Prostate gland (tissue), 2 donors: Measurements from ENCODE around the gene SNAI3. TPM values are rescaled to one million over a fixed set of nuclear protein-coding genes. Genes with fewer than 3 reads are reported as not detected.

Source experiments
- DNase-seq: peaks from one replicate; pipeline ENCODE4 v3.0.0-alpha.2; 2019; ENCODE audit warnings: low spot score
- H3K27ac ChIP-seq, 2 donors: fragments of 200-600 bp; sonication (generic); 2 replicates each; pipeline ENCODE4 v1.5.1; 2017 to 2019
- H3K27me3 ChIP-seq: fragments of 200-600 bp; sonication (generic); replicated peaks from 2 replicates; pipeline ENCODE4 v1.5.1; 2019; ENCODE audit not compliant: insufficient read depth
- H3K36me3 ChIP-seq, 2 donors: fragments of 200-600 bp; sonication (generic); 1 replicate in 1 of 2; 2 replicates in 1 of 2; pipeline versions ENCODE4 v1.5.1 to v1.8.1; 2017 to 2019
- H3K4me1 ChIP-seq: fragments of 200-600 bp; sonication (generic); replicated peaks from 2 replicates; pipeline ENCODE4 v1.5.1; 2019
- H3K4me3 ChIP-seq, 2 donors: fragments of 200-600 bp; sonication (generic); 2 replicates each; pipeline ENCODE4 v1.5.1; 2017 to 2019
- H3K9me3 ChIP-seq: fragments of 200-600 bp; sonication (generic); 2 replicates; pipeline ENCODE4 v1.5.1; 2017
- POLR2A ChIP-seq: fragments of 450-650 bp; IDR thresholded peaks from one replicate; pipeline ENCODE4 v1.6.1; 2016; ENCODE audit warnings: antibody characterized with exemption, mild to moderate bottlenecking
- POLR2AphosphoS5 ChIP-seq: sonication (generic); formaldehyde crosslinking; IDR thresholded peaks from one replicate; pipeline ENCODE4 v1.6.1; 2017; ENCODE audit warnings: antibody characterized with exemption
- WGBS: methylation state at CpG from one replicate; pipeline ENCODE4 v1.1.5; 2018; 5-methylcytosine and 5-hydroxymethylcytosine counted together
- intact Hi-C: fragments of 100-400 bp; cut with DNase I; formaldehyde crosslinking; loops from one replicate; pipeline ENCODE4 v1.14.2; 2022
- total RNA-seq, 2 donors: library from RNA; depleted of rRNA; stranded (reverse); fragments of >200 nt; gene quantifications; one replicate each; pipeline ENCODE4 v1.1.0, GENCODE V29; 2016
- TF ChIP-seq, protein P1 (sequence below), 4 experiments: fragments of 200-600 bp in 2 of 4; fragments of 450-650 bp in 2 of 4; sonication (generic) in 2 of 4; IDR thresholded peaks; 1 replicate in 3 of 4; 2 replicates in 1 of 4; pipeline ENCODE4 v1.5.1; 2016 to 2019; ENCODE audit warnings: antibody characterized with exemption in 4 of 4, mild to moderate bottlenecking in 2 of 4, moderate library complexity in 2 of 4

The SNAI3 gene
- total RNA-seq, 2 donors from 2014 or later: 0.46 to 2.8 TPM

DNA sequence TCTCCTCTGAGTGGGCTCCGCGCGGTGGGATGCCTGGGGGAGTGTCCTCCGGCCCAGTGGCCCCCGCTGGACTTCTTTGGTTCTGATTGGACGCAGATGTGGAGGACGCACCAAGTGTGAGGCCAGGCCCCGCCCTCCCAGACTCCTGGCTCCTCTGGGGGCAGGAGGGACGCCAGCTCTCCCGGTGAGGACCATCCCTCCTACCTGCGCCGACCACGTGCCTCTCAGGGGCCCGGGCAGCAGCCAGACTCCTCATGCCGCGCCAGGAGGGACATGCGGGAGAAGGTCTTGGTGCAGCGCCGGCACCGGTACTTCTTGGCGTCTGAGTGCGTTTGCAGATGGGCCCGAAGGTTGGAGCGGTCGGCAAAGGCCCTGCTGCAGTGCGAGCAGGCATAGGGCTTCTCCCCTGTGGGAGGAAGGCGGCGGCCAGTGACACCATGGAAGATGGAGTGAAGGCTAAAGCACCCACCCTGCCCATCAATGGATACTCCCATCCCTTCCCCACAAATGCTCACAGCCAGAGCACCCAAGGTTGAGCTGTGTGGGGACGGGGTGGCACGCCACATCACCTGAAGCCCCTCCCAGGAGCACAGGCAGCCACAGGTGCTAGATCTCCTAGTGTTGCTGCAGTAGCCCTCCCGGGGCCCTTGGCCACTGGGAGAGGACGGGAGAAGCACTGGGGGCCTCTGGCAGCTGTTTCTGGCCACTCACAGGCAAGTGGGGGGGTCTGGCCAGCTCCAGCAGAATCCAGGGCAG lies 7.9 kb downstream of the SNAI3 start:
- DNase-seq: no peak
- intact Hi-C loops: no loop called here
- Histone ChIP-seq H3K27ac (no peak overlapping the region), H3K27me3 (no peaks in the 10 kb centered on the region), H3K4me1 (no peaks in the 10 kb centered on the region), H3K4me3 (no peak overlapping the region), H3K36me3 (no peaks in the 10 kb centered on the region), H3K9me3 (no peaks in the 10 kb centered on the region)
- no peak for TF ChIP-seq POLR2A
- TF ChIP-seq, protein P1, sequence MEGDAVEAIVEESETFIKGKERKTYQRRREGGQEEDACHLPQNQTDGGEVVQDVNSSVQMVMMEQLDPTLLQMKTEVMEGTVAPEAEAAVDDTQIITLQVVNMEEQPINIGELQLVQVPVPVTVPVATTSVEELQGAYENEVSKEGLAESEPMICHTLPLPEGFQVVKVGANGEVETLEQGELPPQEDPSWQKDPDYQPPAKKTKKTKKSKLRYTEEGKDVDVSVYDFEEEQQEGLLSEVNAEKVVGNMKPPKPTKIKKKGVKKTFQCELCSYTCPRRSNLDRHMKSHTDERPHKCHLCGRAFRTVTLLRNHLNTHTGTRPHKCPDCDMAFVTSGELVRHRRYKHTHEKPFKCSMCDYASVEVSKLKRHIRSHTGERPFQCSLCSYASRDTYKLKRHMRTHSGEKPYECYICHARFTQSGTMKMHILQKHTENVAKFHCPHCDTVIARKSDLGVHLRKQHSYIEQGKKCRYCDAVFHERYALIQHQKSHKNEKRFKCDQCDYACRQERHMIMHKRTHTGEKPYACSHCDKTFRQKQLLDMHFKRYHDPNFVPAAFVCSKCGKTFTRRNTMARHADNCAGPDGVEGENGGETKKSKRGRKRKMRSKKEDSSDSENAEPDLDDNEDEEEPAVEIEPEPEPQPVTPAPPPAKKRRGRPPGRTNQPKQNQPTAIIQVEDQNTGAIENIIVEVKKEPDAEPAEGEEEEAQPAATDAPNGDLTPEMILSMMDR (IDR thresholded peaks at IDR 0.05): no peak
- no peak for TF ChIP-seq POLR2AphosphoS5
- WGBS: 47% methylated on average over 32 of the region's 32 CpGs

DNA sequence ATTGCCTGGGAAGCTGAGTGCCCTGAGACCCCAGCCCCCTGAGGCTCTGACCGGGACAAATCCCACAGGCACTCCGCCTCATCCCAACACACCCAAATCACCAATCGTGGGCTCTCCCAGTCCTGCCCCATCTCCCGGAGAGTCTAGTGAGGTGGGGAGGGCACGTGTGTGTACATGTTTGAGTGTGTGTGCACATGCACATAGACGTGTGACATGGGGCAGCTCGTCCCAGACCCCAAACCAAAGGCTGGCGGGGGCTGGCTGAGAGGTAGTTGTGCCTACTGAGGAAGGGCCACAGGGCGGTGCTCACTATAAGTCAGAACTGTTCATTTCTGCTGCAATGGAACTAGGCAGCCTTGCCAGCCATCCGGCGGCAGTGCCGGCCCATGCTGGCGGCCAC lies 8.6 kb downstream of the SNAI3 start:
- no peaks in the 10 kb centered on the region for H3K27me3 ChIP-seq
- intact Hi-C loops: no loop called here
- no peak for DNase-seq

DNA sequence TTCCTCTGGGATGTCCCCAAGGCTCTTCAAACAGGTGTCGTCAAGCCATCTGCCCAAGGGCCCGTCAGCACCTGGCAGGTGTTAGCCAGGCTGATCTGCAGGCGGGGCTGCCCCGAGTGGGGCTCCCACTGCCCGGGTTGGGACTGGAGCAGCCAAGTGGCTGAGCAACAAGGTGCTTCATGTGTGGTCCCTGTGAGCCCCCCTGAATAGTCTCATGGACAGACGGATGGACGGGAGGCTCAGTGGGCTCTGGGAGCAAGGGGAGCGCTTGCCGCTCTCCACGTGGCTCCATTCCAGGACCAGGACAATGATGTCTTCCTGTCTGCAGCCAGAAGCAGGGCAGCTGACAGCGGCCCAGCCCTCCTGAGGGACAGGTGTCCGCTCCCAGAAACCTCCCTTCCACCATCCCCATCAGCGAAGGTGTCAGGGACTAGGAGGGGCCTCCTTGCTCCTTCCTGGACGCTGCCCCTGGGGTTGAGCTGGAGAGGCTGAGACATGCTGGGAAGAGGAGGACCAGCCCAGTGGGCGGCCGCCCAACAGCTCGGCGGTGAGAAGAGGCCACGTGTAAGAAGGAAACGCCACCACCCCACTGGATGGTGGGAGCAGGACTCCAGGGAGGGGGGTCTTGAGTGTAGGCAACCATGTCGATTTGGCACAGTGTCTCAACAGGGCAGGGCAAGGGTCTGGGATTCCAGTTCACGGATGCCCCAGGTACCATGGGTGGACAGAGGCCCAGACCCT lies 9.6 kb downstream of the SNAI3 start:
- no peaks in the 10 kb centered on the region for H3K27me3 ChIP-seq
- intact Hi-C loops: no loop called here
- WGBS: 82% methylated on average over 22 of the region's 22 CpGs
- no peak overlapping the region for H3K4me3 ChIP-seq
- no peaks in the 10 kb centered on the region for H3K4me1 ChIP-seq
- no peak for DNase-seq
- H3K27ac ChIP-seq: no peak overlapping the region
- H3K36me3 ChIP-seq: no peaks in the 10 kb centered on the region
- TF ChIP-seq, protein P1 (IDR thresholded peaks at IDR 0.05): no peak
- TF ChIP-seq POLR2A: no peak
- TF ChIP-seq POLR2AphosphoS5: no peak
- H3K9me3 ChIP-seq: no peaks in the 10 kb centered on the region

More for the DNA sequence above, 8.6 kb downstream of the SNAI3 start:
- H3K4me1 ChIP-seq: no peaks in the 10 kb centered on the region
- WGBS: 67% methylated on average over 12 of the region's 13 CpGs
- no peak overlapping the region for H3K4me3 ChIP-seq
- H3K9me3 ChIP-seq: no peaks in the 10 kb centered on the region
- no peak for TF ChIP-seq POLR2AphosphoS5
- H3K27ac ChIP-seq: no peak overlapping the region
- H3K36me3 ChIP-seq: no peaks in the 10 kb centered on the region

DNA sequence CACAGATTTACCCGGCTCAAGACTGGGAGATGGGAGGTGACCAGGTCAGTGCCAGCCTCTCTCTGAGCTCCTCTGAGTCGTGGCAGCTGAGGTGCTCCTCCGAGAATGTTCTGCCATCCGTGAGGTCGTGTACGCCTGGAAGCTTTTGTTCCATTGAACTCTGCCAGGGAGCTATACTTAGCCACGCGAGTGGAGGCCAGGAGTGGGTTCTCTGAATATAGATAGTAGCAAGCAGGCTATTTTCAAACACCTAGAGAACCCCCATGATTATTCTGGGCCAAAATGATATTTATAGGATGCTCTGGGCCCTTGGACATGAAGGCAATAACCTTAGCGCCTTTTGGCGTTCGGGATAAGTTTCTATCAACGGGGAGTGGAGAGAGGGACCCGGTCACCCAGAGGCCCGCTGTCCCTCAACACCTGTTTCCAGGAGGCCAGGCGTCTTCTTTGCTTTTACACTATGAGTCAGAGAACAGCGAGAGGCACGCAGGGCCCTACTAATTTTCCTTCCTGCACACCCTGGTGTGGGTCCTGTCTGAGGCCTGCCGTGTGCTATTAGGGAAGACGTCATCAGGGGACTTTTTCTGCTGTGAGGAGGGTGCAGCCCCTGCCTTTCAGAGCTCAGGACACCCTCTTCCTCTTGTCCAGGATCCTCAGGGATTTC lies 12.5 kb downstream of the SNAI3 start:
- DNase-seq: no peak
- H3K4me3 ChIP-seq: no peak overlapping the region
- no peak overlapping the region for H3K27ac ChIP-seq
- no peaks in the 10 kb centered on the region for H3K27me3 ChIP-seq
- WGBS: 92% methylated on average over 19 of the region's 19 CpGs
- no peaks in the 10 kb centered on the region for H3K36me3 ChIP-seq
- intact Hi-C loops: no loop called here
- TF ChIP-seq POLR2A (no peak), POLR2AphosphoS5 (no peak)
- TF ChIP-seq, protein P1 (IDR thresholded peaks at IDR 0.05): no peak
- no peaks in the 10 kb centered on the region for H3K9me3 ChIP-seq
- H3K4me1 ChIP-seq: no peaks in the 10 kb centered on the region

DNA sequence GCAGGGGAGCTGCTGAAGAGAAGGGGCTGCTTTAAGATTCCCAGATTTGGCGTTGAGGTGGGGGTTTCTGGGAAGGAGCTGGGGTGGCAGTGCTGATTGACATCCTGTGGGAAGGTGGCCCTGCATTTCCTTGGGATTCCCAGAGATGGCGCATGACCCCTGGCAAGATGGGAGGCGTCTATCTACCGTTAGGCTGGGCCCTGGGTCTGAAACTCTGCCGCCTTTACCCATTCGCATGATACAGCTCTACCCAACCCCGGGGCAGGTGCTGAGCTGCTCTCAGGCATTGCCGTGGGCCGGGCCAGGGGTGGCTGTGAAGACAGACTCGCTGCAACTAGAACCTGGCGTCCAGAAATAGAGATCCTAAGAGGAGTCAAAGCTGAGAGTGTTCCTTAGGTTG lies 13.5 kb downstream of the SNAI3 start:
- H3K27ac ChIP-seq: no peak overlapping the region
- no peaks in the 10 kb centered on the region for H3K4me1 ChIP-seq
- intact Hi-C loops: no loop called here
- TF ChIP-seq, protein P1 (IDR thresholded peaks at IDR 0.05): no peak
- TF ChIP-seq POLR2AphosphoS5 (no peak), POLR2A (no peak)
- no peaks in the 10 kb centered on the region for H3K27me3 ChIP-seq
- H3K4me3 ChIP-seq: no peak overlapping the region
- H3K9me3 ChIP-seq: no peaks in the 10 kb centered on the region
- 62% methylated on average over 11 of the region's 11 CpGs for WGBS
- no peak for DNase-seq
- H3K36me3 ChIP-seq: no peaks in the 10 kb centered on the region
